Muscle of leg (tissue), 11 donors: Measurements from ENCODE around the gene RASGEF1B. TPM values are rescaled to one million over a fixed set of nuclear protein-coding genes. Genes with fewer than 3 reads are reported as not detected.

Experiments
- DNase-seq: peaks from one replicate; pipeline ENCODE4 v3.0.0; 2013
- H3K27ac ChIP-seq: one replicate; pipeline ENCODE4 v1.5.1; 2013; ENCODE audit warnings: mild to moderate bottlenecking, low read length, control low read depth
- H3K27me3 ChIP-seq: one replicate; pipeline ENCODE4 v1.6.1; 2013; ENCODE audit warnings: low read length; ENCODE audit not compliant: control insufficient read depth, insufficient read depth
- H3K36me3 ChIP-seq: one replicate; pipeline ENCODE4 v1.6.1; 2013; ENCODE audit warnings: low read length; ENCODE audit not compliant: control insufficient read depth, insufficient read depth
- H3K4me1 ChIP-seq: one replicate; pipeline ENCODE4 v1.6.1; 2013; ENCODE audit warnings: low read length; ENCODE audit not compliant: control insufficient read depth, insufficient read depth
- H3K4me3 ChIP-seq: one replicate; pipeline ENCODE4 v1.5.1; 2013; ENCODE audit warnings: low read length, control low read depth
- H3K9me3 ChIP-seq: replicated peaks from 2 replicates; pipeline ENCODE4 v1.6.1; 2013; ENCODE audit warnings: low read depth, low read length; ENCODE audit not compliant: control insufficient read depth
- WGBS: methylation state at CpG from one replicate; pipeline ENCODE4 v1.1.5; 2013; ENCODE audit warnings: missing lambda C conversion rate; ENCODE audit not compliant: insufficient coverage; 5-methylcytosine and 5-hydroxymethylcytosine counted together
- polyA plus RNA-seq, 8 donors: library from polyadenylated mRNA; unstranded; fragments of 120-200 nt; gene quantifications; one replicate each; pipeline versions ENCODE4 v1.2.1 to v1.2.3, GENCODE V29; 2013; ENCODE audit warnings: inconsistent platforms in 1 of 8, low replicate concordance in 1 of 8; ENCODE audit not compliant: insufficient read length in 8 of 8, insufficient read depth in 1 of 8
- total RNA-seq: library from RNA; stranded (reverse); fragments of 120-200 nt; gene quantifications from one replicate; pipeline ENCODE4 v1.2.4, GENCODE V29; 2013

RASGEF1B gene
- total and polyA plus RNA-seq, 9 donors, result 2.8 to 6.0 (median 3.5) TPM

DNA sequence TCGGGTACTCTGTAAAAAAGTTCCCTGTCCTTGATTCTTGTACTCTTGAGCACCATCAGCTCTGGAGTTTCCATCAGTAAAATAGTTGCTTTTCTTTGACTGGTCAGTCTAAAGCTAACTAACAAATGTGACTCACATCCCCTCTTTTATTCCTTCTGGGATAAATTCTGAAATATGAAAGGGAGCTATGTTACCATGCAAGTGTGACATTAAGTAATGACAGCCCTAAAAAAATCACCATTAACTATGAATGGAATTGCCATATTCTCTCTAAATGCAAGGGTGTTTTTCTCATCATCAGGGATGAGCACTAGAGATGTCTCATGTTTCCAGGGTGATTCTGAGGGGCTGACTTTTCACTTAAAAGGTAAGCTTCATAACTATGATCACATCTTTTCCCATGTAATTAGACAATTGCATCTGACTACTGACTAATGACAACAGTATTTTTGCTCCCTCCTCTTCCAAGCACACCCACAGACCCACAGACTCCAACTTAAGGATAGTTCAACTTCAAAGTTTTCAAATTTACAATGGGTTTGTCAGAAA, 26.9 kb upstream of the RASGEF1B start:
- Histone ChIP-seq H3K4me1 (no peaks in the 10 kb centered on the region), H3K9me3 (no peaks in the 10 kb centered on the region), H3K4me3 (no peak overlapping the region), H3K36me3 (no peaks in the 10 kb centered on the region), H3K27ac (no peak overlapping the region), H3K27me3 (no peaks in the 10 kb centered on the region)
- peak; percentile 52 for DNase-seq
- WGBS, result no CpG with 5 or more reads among the region's 1 CpG

DNA sequence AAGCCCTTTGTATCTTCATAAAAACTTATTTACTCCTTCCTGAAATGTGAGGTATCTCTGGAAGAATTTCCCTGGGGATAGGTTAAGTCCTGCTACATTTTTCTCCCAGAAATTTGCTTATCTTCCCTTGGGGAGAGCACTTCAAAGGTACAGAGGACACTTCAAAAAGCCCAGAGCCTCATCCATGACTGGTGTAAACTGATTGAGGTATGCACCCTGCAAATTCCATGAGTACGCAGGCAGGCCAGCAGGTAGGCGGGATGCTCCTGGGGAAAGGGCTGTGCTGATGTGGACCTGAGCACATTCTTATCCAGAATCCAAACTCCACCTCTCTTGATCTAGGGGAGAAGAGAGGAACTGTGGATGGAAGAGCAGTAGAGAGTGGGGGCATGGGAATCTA, 26.3 kb upstream of the RASGEF1B start:
- DNase-seq, result no peak

DNA sequence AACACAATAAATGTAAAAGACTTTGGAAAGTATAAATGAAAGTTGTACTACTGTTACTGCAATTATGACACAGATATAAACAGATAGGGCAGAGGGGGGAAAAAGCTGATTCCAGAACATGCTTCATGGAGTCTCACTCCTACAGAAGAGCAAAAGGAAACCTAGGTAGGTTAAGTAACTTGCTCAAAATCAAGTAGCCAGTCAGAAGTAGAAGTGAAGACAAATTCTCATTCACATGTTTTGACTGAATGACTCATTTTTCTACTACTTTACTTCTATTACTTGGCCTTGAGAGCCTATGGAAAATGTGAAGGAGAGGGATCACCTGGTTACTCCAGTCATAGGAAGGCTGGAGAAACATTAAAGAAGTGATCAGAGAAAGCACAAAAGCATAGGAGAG, 23.6 kb upstream of the RASGEF1B start:
- Histone ChIP-seq H3K27me3 (no peaks in the 10 kb centered on the region), H3K27ac (no peak overlapping the region), H3K9me3 (peaks cover 2% of the 10 kb centered on the region), H3K36me3 (no peaks in the 10 kb centered on the region), H3K4me1 (no peaks in the 10 kb centered on the region), H3K4me3 (no peak overlapping the region)
- DNase-seq, result no peak

More for the DNA sequence above, 26.3 kb upstream of the RASGEF1B start:
- Histone ChIP-seq H3K27me3 (no peaks in the 10 kb centered on the region), H3K4me1 (no peaks in the 10 kb centered on the region), H3K9me3 (no peaks in the 10 kb centered on the region), H3K4me3 (no peak overlapping the region), H3K36me3 (no peaks in the 10 kb centered on the region), H3K27ac (no peak overlapping the region)
- WGBS, result no CpG with 5 or more reads among the region's 2 CpGs

DNA sequence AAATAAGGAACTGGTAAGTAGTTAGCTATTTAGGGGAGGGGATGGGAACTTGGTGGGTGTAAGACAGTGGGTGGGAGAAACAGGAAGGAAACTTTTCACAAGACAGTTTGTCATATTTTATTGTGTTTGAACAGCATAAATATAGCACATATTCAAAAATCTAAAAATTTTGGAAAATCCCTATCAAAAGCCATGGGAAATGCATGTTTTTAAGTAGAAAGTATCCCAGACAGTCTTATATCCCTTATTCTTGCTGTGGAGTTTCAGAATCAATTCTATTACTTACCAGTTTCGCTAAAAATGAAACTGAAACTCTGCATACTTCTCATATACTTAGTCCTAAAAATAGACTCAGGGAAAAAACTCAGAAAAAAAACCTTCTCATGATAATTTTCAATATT, 22.3 kb upstream of the RASGEF1B start:
- H3K27ac ChIP-seq, result peak overlapping the region; percentile 33
- no peaks in the 10 kb centered on the region for H3K4me1 ChIP-seq
- no peaks in the 10 kb centered on the region for H3K27me3 ChIP-seq
- H3K9me3 ChIP-seq, result peaks cover 2% of the 10 kb centered on the region
- WGBS, result no CpG with 5 or more reads among the region's 1 CpG
- no peaks in the 10 kb centered on the region for H3K36me3 ChIP-seq
- no peak overlapping the region for H3K4me3 ChIP-seq
- peak; percentile 73 for DNase-seq

DNA sequence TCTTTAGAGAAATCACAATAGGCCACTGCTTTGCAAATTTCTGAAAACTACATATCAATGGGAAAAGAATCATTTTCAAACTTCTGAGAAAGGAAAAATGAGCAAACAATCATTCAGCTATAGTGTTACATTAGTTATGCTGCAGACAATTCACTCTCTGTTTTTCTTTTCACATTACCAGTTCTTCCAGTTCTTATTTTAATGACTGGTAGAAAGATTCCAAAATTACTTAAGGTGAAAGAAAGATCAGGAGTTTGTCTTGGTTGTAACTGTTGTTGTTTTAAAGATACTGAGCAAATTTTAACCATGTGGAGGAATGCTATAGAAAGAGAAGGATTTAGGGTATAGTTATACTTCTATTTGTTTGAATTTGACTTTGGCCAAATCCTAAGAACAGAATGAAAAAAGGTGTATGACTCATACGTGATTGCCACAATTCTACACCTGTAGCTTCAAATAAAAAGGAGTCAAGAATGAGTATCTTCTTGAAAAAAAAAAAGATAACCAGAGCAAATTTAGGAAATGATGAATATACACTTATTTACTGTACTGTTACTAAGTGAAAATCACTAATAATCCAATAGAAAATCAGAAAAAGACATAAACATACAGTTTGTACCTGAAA, 21.0 kb upstream of the RASGEF1B start:
- Histone ChIP-seq H3K4me1 (no peaks in the 10 kb centered on the region), H3K27me3 (no peaks in the 10 kb centered on the region), H3K4me3 (no peak overlapping the region), H3K9me3 (peaks cover 2% of the 10 kb centered on the region), H3K36me3 (no peaks in the 10 kb centered on the region), H3K27ac (no peak overlapping the region)
- no CpG with 5 or more reads among the region's 1 CpG for WGBS
- DNase-seq, result no peak

DNA sequence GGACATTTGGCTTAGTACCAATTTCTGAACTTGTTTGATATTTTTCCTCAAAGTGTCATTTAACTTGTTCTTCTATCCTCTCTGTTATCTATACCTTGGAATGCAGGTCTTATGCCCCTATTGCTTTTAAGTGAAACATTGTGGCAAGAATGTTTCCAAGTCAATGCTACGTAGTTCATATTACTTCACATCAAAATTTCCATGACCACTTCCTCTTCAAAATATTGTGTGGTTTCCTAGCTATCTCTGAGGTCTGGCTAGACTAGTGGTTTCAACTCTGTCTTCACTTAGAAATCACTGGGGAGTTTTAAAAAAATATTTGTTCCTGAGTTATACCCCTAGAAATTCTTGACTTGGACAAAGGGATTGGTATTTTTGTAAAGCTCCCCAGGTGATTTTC, 20.2 kb upstream of the RASGEF1B start:
- Histone ChIP-seq H3K36me3 (no peaks in the 10 kb centered on the region), H3K9me3 (peaks cover 2% of the 10 kb centered on the region), H3K4me3 (no peak overlapping the region), H3K27me3 (no peaks in the 10 kb centered on the region), H3K4me1 (no peaks in the 10 kb centered on the region), H3K27ac (no peak overlapping the region)
- DNase-seq, result peak; percentile 72
- WGBS, result no CpG with 5 or more reads among the region's 1 CpG

DNA sequence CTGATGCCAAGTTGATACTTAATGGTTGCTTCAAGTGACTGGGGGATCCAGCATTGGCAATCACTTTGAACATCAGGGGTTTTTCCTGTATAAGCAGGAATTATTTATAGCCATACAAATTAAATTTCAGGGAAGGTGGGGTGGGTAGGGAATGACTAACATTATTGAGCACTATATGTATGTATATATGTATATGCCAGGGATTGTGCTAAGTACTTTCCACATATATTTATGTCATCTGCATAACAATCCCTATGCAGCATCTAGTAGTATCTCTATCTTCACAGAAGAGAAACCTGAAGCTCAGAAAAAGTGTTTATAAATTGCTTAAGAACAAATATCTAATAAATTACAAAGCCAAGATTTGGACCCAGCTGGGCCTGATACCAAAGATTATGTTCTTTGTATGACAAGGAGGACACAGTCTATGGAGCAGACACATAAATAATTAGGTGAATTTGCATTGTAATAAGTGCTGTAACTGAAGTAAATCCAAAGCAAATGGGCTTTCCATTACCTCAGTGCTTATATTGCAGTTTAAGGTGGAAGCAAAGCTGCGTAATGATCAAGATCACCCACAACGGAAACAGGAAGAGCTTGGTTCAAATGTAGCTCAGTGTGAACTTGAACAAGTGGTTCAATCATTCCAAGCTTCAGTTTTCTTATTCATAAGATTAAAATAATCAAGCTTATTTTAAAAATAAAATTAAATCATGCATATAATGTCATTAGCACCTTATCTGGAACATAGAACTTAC, 18.9 kb upstream of the RASGEF1B start:
- WGBS, result no CpG with 5 or more reads among the region's 2 CpGs
- peak; percentile 73 for DNase-seq
- Histone ChIP-seq H3K4me1 (no peaks in the 10 kb centered on the region), H3K4me3 (no peak overlapping the region), H3K27me3 (no peaks in the 10 kb centered on the region), H3K36me3 (no peaks in the 10 kb centered on the region), H3K27ac (no peak overlapping the region), H3K9me3 (peaks cover 2% of the 10 kb centered on the region)

DNA sequence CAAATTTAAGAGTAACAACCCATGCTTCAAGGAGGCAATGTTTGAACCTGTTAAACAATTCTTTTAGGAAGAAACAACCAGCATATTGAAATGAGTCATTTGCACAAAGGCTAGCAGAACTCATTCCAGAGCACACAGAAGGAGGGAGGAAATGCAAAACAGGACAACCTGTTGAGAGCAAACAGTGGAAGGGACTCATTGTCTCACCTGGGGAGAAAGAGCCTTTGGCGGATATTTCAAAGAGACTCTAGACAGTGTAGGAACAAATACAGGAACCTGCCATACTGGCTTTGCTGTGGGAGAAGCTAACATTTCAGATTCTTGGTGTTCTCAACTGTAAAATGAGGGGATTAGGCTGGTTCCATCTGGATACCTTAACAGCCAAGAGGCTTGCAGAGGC, 14.8 kb upstream of the RASGEF1B start:
- 75% methylated on average over 1 of the region's 1 CpG for WGBS
- no peaks in the 10 kb centered on the region for H3K4me1 ChIP-seq
- no peak overlapping the region for H3K27ac ChIP-seq
- no peak overlapping the region for H3K4me3 ChIP-seq
- DNase-seq, result no peak
- H3K36me3 ChIP-seq, result no peaks in the 10 kb centered on the region
- H3K9me3 ChIP-seq, result no peaks in the 10 kb centered on the region
- no peaks in the 10 kb centered on the region for H3K27me3 ChIP-seq

DNA sequence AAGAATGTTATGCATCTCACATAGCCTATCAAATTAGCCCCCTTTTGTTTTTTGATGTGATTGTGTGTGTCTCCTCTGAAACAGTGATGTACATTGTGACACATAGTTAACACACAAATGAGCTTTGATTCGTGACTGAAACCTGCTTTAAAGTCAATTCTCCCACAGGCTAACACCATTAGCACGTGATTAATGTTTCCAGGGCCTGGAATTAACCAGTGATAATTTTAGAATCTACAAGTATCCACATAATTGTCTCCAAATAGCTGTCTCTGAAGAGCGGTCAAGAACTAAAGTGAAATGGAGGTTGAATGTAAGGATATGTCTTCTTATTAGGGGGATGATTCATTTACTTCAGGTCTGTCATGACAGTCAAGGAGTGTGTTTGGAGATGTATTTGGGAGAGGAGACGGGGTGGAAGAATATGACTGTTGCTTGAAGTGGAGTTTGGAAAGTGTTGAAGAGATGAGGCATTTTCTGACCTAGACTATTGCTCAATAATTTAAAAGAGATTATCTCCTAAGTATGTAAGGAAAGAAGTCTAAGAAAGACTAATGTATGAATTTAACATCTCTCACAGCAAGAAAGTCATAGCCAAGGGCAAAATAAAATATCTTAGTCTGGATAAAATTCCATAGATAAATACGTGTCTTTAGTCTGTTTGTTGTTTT, 13.7 kb upstream of the RASGEF1B start:
- Histone ChIP-seq H3K27ac (no peak overlapping the region), H3K4me1 (no peaks in the 10 kb centered on the region), H3K36me3 (no peaks in the 10 kb centered on the region), H3K4me3 (no peak overlapping the region), H3K9me3 (no peaks in the 10 kb centered on the region), H3K27me3 (no peaks in the 10 kb centered on the region)
- DNase-seq, result no peak
- WGBS, result no CpG with 5 or more reads among the region's 5 CpGs

DNA sequence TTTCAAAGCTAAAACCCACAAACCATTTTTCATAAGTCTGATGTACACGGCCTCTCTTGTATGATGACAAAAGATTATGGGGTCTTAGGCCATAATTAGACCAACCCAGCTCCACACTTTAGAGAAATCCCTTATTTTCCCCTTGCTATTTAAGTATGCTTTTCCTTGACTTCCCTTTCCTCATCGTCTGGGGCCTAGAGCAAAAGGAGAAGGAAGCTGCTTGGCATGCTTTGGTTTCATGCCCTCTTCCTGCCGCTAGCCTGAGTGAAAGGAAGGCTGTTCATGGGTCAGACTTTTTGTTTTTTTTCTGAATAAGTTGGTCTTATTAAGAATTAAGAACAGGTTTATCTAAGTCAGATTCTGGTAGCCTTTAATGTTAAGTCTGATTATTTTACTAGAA, 10.6 kb upstream of the RASGEF1B start:
- Histone ChIP-seq H3K27me3 (no peaks in the 10 kb centered on the region), H3K9me3 (no peaks in the 10 kb centered on the region), H3K4me1 (no peaks in the 10 kb centered on the region), H3K36me3 (no peaks in the 10 kb centered on the region), H3K27ac (no peak overlapping the region), H3K4me3 (no peak overlapping the region)
- no CpG with 5 or more reads among the region's 3 CpGs for WGBS
- DNase-seq, result peak; percentile 57
